Endothelial cell of umbilical vein (primary cell): ENCODE measurements around the gene PIGW. TPM values are rescaled to one million over a fixed set of nuclear protein-coding genes. Genes with fewer than 3 reads are reported as not detected.

ENCODE experiments used
- BruUV-seq: library from RNA; stranded (reverse); fragments of 400-500 nt; replicated peaks from 2 replicates; lab custom pipeline; 2021; lab: Mats Ljungman, UMichigan
- CTCF ChIA-PET: fragments of 300-600, 350-600 bp; sonication (Branson Sonifier 250); formaldehyde crosslinking; loops from one replicate; lab custom pipeline; 2021; ENCODE audit warnings: antibody characterized with exemption, inconsistent platforms; lab: Charles Lee
- POLR2A ChIA-PET: fragments of 300-600, 350-600 bp; sonication (Branson Sonifier 250); formaldehyde crosslinking; loops from one replicate; lab custom pipeline; 2021; ENCODE audit warnings: antibody characterized with exemption, inconsistent platforms; lab: Charles Lee
- DNase-seq: peaks from one replicate; pipeline ENCODE4 v3.0.0-alpha.2; 2011; ENCODE audit warnings: low read depth, low spot score
- FAIRE-seq: peaks from 2 replicates; lab custom pipeline; 2011; peaks lifted over from hg19 to GRCh38; lab: Jason Lieb, UNC
- H2AFZ ChIP-seq: 2 replicates; pipeline ENCODE4 v1.6.0; 2012; ENCODE audit warnings: low read depth, low read length, control low read depth, inconsistent platforms
- H3K27ac ChIP-seq: 2 replicates; pipeline ENCODE4 v1.5.1; 2011; ENCODE audit warnings: low read depth, mild to moderate bottlenecking, control low read depth, low read length, moderate library complexity; ENCODE audit not compliant: insufficient read depth
- H3K27me3 ChIP-seq, 2 experiments: 2 replicates each; pipeline versions ENCODE4 v1.6.0 to v1.6.1; 2011; ENCODE audit warnings: low read length in 2 of 2, mixed read lengths in 1 of 2; ENCODE audit not compliant: control insufficient read depth in 2 of 2, insufficient read depth in 2 of 2
- H3K36me3 ChIP-seq, 2 experiments: 2 replicates in 1 of 2; 3 replicates in 1 of 2; pipeline ENCODE4 v1.5.1; 2011; ENCODE audit warnings: low read length in 2 of 2, mild to moderate bottlenecking in 1 of 2, moderate library complexity in 1 of 2; ENCODE audit not compliant: control insufficient read depth in 2 of 2, insufficient read depth in 2 of 2; ENCODE audit errors: extremely low read depth in 1 of 2
- H3K4me1 ChIP-seq: 3 replicates; pipeline ENCODE4 v1.5.1; 2011; ENCODE audit warnings: mild to moderate bottlenecking, low read length; ENCODE audit not compliant: control insufficient read depth, insufficient read depth; ENCODE audit errors: extremely low read depth
- H3K4me2 ChIP-seq: 2 replicates; pipeline ENCODE4 v1.6.1; 2011; ENCODE audit warnings: low read length, control low read depth, mixed read lengths; ENCODE audit not compliant: insufficient read depth
- H3K4me3 ChIP-seq, 3 experiments: fragments of 200-600 bp in 1 of 3; sonication (generic), shearing (Covaris generic) in 1 of 3; replicated peaks in 1 of 3; 2 replicates each; pipeline ENCODE4 v1.5.1; 2011 to 2016; ENCODE audit warnings: control low read depth in 3 of 3, low read length in 3 of 3, mild to moderate bottlenecking in 2 of 3, inconsistent platforms in 1 of 3, low read depth in 1 of 3, moderate library complexity in 1 of 3; ENCODE audit not compliant: insufficient read depth in 1 of 3
- H3K79me2 ChIP-seq: 2 replicates; pipeline ENCODE4 v1.6.0; 2012; ENCODE audit warnings: low read length, inconsistent platforms; ENCODE audit not compliant: control insufficient read depth, insufficient read depth
- H3K9ac ChIP-seq: replicated peaks from 2 replicates; pipeline ENCODE3; 2011; ENCODE audit warnings: low read length, control low read depth; ENCODE audit not compliant: insufficient read depth; ENCODE audit errors: extremely low read depth
- H3K9me1 ChIP-seq: replicated peaks from 3 replicates; pipeline ENCODE4 v1.6.0; 2011; ENCODE audit warnings: mild to moderate bottlenecking, low read length; ENCODE audit not compliant: control insufficient read depth, insufficient read depth; ENCODE audit errors: extremely low read depth
- H3K9me3 ChIP-seq: replicated peaks from 2 replicates; pipeline ENCODE4 v1.5.1; 2012; ENCODE audit warnings: low read length, inconsistent platforms; ENCODE audit not compliant: control insufficient read depth, insufficient read depth
- H4K20me1 ChIP-seq: replicated peaks from 2 replicates; pipeline ENCODE3; 2011; ENCODE audit warnings: mild to moderate bottlenecking, low read length; ENCODE audit not compliant: control insufficient read depth, insufficient read depth; ENCODE audit errors: extremely low read depth
- MYC ChIP-seq: IDR thresholded peaks from one replicate; pipeline ENCODE4 v1.6.1; 2011; ENCODE audit warnings: mild to moderate bottlenecking, low read depth, low read length
- dilution Hi-C: fragments of 300-500 bp; cut with MboI; formaldehyde crosslinking; loops from one replicate; pipeline ENCODE4 v1.15.0; 2019; ENCODE audit warnings: low sequenced_read_pairs; ENCODE audit not compliant: extremely low pct_ligation_motif_present
- intact Hi-C: fragments of 100-400 bp; cut with micrococcal nuclease; formaldehyde crosslinking; loops from one replicate; pipeline ENCODE4 v1.10.0; 2022
- polyA plus RNA-seq, 4 experiments: library from polyadenylated mRNA; depleted of rRNA in 3 of 4; stranded (reverse) in 3 of 4; unstranded in 1 of 4; fragments of >200 nt; gene quantifications; 2 replicates each; pipeline versions ENCODE4 v1.2.1 to v1.2.3, GENCODE V29; 2011 to 2012; ENCODE audit warnings: missing spikeins in 1 of 4
- total RNA-seq: library from RNA; stranded (reverse); gene quantifications from 2 replicates; pipeline ENCODE4 v1.2.3, GENCODE V29; 2021
- TF ChIP-seq, protein P1 (sequence below), 2 donors: IDR thresholded peaks; 1 replicate in 1 of 2; 2 replicates in 1 of 2; pipeline ENCODE4 v1.5.1; 2011; ENCODE audit warnings: low read length in 2 of 2, mild to moderate bottlenecking in 2 of 2, moderate library complexity in 2 of 2, control low read depth in 1 of 2, inconsistent platforms in 1 of 2, low read depth in 1 of 2; ENCODE audit not compliant: insufficient read depth in 1 of 2; ENCODE audit errors: extremely low read depth in 1 of 2

Gene PIGW
- total and polyA plus RNA-seq, 2 donors (not counting 3 experiments of a cell fraction or from before 2014, with no cell fraction given), result 5.9 to 13.1 TPM

DNA sequence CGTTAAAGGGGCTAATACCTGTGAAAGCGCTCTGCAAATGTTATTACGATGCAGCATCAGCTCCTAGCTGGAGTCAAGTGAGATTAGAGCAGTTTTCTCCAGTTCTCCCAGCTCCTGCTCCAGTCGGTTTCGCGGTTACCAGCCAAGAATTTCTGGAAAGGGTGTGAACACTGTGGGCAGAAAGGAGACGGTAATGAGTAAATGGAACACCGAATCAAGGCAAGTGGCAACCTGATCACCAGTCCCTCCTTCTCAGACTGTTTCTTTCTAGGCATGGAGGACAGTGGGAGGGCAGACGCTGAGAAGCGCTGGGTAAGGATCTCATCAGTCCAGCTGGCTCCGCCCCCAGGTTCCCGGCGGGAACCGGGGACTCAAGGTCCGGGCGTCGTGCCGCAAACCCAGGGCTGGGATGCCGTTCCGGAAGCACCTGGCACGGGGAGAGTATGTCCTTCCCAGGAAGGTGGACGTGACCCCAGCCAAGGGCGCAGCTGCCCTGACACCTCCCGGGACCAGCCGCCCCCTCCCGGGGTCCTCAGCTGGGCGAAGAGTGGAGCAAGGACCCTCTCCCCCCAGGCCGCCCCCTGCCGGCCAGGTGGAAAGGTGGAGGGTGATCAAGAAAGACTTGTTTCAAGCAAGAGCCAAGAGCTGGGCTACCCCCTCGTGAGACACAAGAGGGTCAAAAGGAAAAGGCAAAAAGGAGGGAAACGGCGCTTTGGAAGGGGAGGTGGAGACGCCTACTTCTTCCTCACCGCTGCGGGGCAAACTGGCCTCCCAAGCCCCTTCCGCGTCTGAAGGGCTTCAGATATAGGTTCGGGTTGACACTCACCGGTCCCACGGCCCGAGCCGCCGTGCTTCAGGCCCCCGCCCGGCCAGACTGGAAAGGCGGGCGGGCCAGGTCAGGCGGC lies 600 bp upstream of the PIGW start:
- dilution Hi-C loops, result no loop called here
- Histone ChIP-seq H3K4me3 (peak overlapping the region; percentile 59 to 84 (median 63)), H3K4me1 (peaks cover 14% of the 10 kb centered on the region), H2AFZ (peak overlapping the region; percentile 70), H3K79me2 (peaks cover 6% of the 10 kb centered on the region), H3K9me3 (no peaks in the 10 kb centered on the region), H3K27me3 (no peaks in the 10 kb centered on the region), H3K27ac (peak overlapping the region; percentile 84), H4K20me1 (no peaks in the 10 kb centered on the region), H3K36me3 (peaks cover 4 to 7% of the 10 kb centered on the region in 2 experiments), H3K4me2 (peak overlapping the region; percentile 86), H3K9me1 (no peaks in the 10 kb centered on the region), H3K9ac (peak overlapping the region; percentile 94)
- no peak for TF ChIP-seq MYC
- TF ChIP-seq, protein P1, sequence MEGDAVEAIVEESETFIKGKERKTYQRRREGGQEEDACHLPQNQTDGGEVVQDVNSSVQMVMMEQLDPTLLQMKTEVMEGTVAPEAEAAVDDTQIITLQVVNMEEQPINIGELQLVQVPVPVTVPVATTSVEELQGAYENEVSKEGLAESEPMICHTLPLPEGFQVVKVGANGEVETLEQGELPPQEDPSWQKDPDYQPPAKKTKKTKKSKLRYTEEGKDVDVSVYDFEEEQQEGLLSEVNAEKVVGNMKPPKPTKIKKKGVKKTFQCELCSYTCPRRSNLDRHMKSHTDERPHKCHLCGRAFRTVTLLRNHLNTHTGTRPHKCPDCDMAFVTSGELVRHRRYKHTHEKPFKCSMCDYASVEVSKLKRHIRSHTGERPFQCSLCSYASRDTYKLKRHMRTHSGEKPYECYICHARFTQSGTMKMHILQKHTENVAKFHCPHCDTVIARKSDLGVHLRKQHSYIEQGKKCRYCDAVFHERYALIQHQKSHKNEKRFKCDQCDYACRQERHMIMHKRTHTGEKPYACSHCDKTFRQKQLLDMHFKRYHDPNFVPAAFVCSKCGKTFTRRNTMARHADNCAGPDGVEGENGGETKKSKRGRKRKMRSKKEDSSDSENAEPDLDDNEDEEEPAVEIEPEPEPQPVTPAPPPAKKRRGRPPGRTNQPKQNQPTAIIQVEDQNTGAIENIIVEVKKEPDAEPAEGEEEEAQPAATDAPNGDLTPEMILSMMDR (IDR thresholded peaks at IDR 0.05; ENCODE audit: extremely low read depth in 1 of 2, insufficient read depth in 1 of 2, low read depth in 1 of 2, low read length in 2 of 2), result peak; percentile 52 to 61
- intact Hi-C loops, result loop anchor here (1.0 kb wide), 1 partner anchor 48 kb away; the partner anchor contains the start of gene ZNHIT3
- ChIA-PET POLR2A (interaction anchor here (1.0 kb wide), 1 partner anchor 11 kb away, joined by 6 read pairs; the partner anchor contains the start of gene GGNBP2), CTCF (interaction anchor here (0.6 to 4.3 kb wide), 8 partner anchors 11 to 68 kb away, joined by 3 to 31 read pairs (median 4); partner anchors contain the start of gene GGNBP2)
- DNase-seq (no peak), FAIRE-seq (no peak)
- no TSS peak for BruUV-seq
